ENCODE measurements around the gene MAPK8IP3.

DNA sequence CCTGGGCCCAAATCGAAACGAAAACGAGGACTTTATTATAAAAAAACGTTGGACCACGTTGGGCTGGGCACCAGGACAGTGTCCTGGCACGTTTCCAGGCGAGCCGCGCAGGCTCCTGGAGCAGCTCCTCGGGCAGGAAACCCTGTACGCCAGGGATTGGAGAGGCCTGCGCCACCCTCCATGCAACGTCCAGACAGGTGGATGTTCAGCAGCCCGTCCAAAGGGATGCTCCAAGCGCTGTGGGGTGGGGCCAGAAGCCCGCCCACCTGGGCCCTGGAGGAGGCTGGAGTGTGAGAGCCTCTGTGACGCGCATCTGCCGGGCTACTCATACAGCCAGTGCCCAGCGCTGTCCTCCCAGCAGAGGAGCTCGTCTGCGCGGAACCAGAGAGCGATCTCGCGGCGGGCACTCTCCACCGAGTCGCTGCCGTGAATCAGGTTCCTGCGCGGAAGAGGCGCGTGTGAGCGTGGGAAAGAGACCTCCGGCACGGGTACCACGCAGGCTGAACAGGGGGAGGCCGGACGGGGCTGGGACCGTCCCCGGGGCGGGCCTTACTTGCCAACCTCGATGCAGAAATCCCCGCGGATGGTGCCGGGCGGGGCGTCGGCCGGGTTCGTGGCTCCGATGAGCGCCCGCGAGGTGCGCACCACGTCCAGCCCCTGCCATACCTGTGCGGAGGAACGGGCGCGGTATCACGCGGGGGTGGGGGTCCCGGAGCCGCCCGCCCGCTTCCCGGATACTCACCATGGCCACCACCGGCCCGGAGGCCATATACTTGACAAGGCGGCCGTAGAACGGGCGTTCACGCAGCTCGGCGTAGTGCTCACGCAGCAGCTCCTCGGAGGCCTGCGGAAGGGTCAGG lies 64.6 kb downstream of the MAPK8IP3 start:
- TF ChIP-seq, protein P1, sequence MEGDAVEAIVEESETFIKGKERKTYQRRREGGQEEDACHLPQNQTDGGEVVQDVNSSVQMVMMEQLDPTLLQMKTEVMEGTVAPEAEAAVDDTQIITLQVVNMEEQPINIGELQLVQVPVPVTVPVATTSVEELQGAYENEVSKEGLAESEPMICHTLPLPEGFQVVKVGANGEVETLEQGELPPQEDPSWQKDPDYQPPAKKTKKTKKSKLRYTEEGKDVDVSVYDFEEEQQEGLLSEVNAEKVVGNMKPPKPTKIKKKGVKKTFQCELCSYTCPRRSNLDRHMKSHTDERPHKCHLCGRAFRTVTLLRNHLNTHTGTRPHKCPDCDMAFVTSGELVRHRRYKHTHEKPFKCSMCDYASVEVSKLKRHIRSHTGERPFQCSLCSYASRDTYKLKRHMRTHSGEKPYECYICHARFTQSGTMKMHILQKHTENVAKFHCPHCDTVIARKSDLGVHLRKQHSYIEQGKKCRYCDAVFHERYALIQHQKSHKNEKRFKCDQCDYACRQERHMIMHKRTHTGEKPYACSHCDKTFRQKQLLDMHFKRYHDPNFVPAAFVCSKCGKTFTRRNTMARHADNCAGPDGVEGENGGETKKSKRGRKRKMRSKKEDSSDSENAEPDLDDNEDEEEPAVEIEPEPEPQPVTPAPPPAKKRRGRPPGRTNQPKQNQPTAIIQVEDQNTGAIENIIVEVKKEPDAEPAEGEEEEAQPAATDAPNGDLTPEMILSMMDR (IDR thresholded peaks at IDR 0.05): no peak
- no peak for TF ChIP-seq EZH2phosphoT487 (IDR thresholded peaks at IDR 0.05)

All from neural progenitor cell (in vitro differentiated cells).